Parathyroid adenoma (tissue), 2 donors: ENCODE data around the gene TM4SF4.

Experiments used
- H2AFZ ChIP-seq: fragments of 300-600 bp; sonication (generic); one replicate; pipeline ENCODE4 v1.7.0; 2017; ENCODE audit warnings: antibody characterized with exemption, mild to moderate bottlenecking
- H3K27ac ChIP-seq: fragments of 300-600 bp; sonication (generic); one replicate; pipeline ENCODE4 v1.7.0; 2017
- H3K27me3 ChIP-seq: fragments of 300-600 bp; sonication (generic); one replicate; pipeline ENCODE4 v1.7.0; 2017; ENCODE audit warnings: low read length; ENCODE audit not compliant: control insufficient read depth, insufficient read depth
- H3K36me3 ChIP-seq: fragments of 300-600 bp; sonication (generic); one replicate; pipeline ENCODE4 v1.7.0; 2017; ENCODE audit warnings: low read length; ENCODE audit not compliant: control insufficient read depth, insufficient read depth
- H3K4me1 ChIP-seq: fragments of 300-600 bp; sonication (generic); one replicate; pipeline ENCODE4 v1.7.0; 2017; ENCODE audit warnings: control low read depth
- H3K4me2 ChIP-seq: fragments of 300-600 bp; sonication (generic); one replicate; pipeline ENCODE4 v1.7.0; 2017; ENCODE audit warnings: low read length
- H3K4me3 ChIP-seq: fragments of 300-600 bp; sonication (generic); one replicate; pipeline ENCODE4 v1.7.0; 2017; ENCODE audit warnings: low read depth, low read length
- H3K79me2 ChIP-seq: fragments of 300-600 bp; sonication (generic); one replicate; pipeline ENCODE4 v1.7.0; 2017; ENCODE audit warnings: control low read depth
- H3K9ac ChIP-seq: fragments of 300-600 bp; sonication (generic); one replicate; pipeline ENCODE4 v1.7.0; 2017; ENCODE audit warnings: mild to moderate bottlenecking
- H3K9me3 ChIP-seq: fragments of 300-600 bp; sonication (generic); one replicate; pipeline ENCODE4 v1.7.0; 2017; ENCODE audit warnings: low read length; ENCODE audit not compliant: control insufficient read depth
- TF ChIP-seq, protein P1 (sequence below): fragments of 300-600 bp; sonication (generic); IDR thresholded peaks from one replicate; pipeline ENCODE4 v1.7.0; 2017; ENCODE audit warnings: antibody characterized with exemption, mild to moderate bottlenecking
- donor health status: primary hyperparathyroidism.

TM4SF4 gene

DNA sequence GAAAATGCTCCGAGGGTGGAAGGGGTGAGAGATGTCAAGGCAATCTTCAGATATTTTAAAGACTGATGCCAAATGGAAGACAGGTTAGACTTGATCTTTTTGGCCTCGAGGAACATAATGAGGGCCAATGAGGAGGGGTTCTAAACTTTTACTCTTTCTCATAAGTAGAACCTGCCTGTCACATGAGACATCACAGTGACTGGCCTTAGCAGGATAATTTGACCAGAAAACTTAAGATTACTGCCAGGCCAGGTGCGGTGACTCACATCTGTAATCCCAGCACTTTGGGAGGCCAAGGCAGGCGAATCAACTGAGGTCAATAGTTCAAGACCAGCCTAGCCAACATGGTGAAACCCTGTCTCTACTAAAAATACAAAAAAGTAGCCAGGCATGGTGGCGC, 12.2 kb downstream of the TM4SF4 start:
- Histone ChIP-seq H3K9ac (no peak overlapping the region), H3K9me3 (no peaks in the 10 kb centered on the region), H2AFZ (no peak overlapping the region), H3K4me1 (no peaks in the 10 kb centered on the region), H3K79me2 (no peaks in the 10 kb centered on the region), H3K4me2 (no peak overlapping the region), H3K4me3 (no peak overlapping the region), H3K27ac (no peak overlapping the region), H3K27me3 (no peaks in the 10 kb centered on the region), H3K36me3 (no peaks in the 10 kb centered on the region)
- TF ChIP-seq, protein P1, sequence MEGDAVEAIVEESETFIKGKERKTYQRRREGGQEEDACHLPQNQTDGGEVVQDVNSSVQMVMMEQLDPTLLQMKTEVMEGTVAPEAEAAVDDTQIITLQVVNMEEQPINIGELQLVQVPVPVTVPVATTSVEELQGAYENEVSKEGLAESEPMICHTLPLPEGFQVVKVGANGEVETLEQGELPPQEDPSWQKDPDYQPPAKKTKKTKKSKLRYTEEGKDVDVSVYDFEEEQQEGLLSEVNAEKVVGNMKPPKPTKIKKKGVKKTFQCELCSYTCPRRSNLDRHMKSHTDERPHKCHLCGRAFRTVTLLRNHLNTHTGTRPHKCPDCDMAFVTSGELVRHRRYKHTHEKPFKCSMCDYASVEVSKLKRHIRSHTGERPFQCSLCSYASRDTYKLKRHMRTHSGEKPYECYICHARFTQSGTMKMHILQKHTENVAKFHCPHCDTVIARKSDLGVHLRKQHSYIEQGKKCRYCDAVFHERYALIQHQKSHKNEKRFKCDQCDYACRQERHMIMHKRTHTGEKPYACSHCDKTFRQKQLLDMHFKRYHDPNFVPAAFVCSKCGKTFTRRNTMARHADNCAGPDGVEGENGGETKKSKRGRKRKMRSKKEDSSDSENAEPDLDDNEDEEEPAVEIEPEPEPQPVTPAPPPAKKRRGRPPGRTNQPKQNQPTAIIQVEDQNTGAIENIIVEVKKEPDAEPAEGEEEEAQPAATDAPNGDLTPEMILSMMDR, result no peak

DNA sequence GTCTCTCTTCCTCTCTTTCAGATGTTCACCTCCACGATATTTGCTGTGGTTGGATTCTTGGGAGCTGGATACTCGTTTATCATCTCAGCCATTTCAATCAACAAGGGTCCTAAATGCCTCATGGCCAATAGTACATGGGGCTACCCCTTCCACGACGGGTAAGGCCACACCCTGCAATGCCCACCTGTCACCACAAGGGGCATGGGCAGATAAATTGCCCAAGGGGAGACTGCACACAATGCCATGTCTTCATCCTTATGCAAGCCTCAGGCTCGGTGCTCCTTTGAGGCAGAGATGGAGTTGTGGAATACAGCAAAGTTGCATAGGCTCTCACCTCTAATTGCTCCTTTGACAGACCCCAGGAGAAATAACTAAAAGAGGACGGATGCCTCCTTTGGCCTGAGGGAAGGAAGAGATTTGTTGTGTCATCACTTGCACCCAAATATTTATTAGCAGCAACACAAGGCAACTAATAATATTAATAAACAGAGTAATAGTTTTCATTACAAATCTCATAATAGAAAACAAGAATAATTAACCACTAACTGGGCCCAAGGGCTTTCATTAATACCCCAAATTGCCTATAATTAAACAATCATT, 13.2 kb downstream of the TM4SF4 start:
- Histone ChIP-seq H3K4me1 (no peaks in the 10 kb centered on the region), H3K79me2 (no peaks in the 10 kb centered on the region), H3K9me3 (no peaks in the 10 kb centered on the region), H3K36me3 (no peaks in the 10 kb centered on the region), H3K27me3 (no peaks in the 10 kb centered on the region), H3K4me2 (no peak overlapping the region), H3K27ac (no peak overlapping the region), H2AFZ (no peak overlapping the region), H3K9ac (no peak overlapping the region), H3K4me3 (no peak overlapping the region)
- TF ChIP-seq, protein P1, result no peak

DNA sequence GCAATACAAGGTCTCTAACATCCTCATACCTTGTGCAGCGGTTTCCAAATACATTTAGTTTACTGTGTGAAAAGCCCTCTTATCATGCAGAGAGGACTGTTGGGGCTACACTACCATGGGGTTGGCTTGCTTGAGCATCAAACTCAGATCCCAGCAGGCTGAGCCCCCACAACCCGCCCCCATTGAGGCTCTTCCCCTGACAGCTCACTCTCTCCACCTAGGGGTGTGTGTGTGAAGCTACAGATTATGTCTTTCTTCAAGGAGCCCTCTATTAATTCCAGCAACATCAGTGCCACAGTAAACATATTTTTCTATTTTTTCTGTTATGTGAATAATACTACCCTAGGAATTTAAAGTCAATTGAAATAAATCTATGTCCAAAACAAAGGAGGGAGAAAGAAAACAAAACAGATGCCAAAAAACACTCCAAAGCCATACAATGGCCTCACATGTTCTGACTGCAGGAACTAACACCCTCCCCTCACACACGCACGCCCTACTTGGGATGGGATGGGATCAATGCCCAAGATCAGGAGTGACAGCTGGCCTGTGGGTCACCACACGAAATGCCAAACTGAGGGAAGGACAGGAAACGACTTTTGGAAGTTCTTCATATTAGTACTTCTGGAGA, 14.7 kb downstream of the TM4SF4 start:
- Histone ChIP-seq H3K79me2 (no peaks in the 10 kb centered on the region), H3K4me3 (no peak overlapping the region), H3K27me3 (no peaks in the 10 kb centered on the region), H3K27ac (no peak overlapping the region), H3K9me3 (no peaks in the 10 kb centered on the region), H3K4me1 (no peaks in the 10 kb centered on the region), H2AFZ (no peak overlapping the region), H3K36me3 (no peaks in the 10 kb centered on the region), H3K4me2 (no peak overlapping the region), H3K9ac (no peak overlapping the region)
- TF ChIP-seq, protein P1, result no peak

- no peaks in the 10 kb centered on the region for H3K9me3 ChIP-seq
- no peaks in the 10 kb centered on the region for H3K27me3 ChIP-seq
- TF ChIP-seq, protein P1, result no peak
- no peak overlapping the region for H3K4me3 ChIP-seq
- no peaks in the 10 kb centered on the region for H3K4me1 ChIP-seq
- no peaks in the 10 kb centered on the region for H3K36me3 ChIP-seq
- H2AFZ ChIP-seq, result no peak overlapping the region
- H3K79me2 ChIP-seq, result no peaks in the 10 kb centered on the region
- no peak overlapping the region for H3K27ac ChIP-seq
- H3K4me2 ChIP-seq, result no peak overlapping the region
- no peak overlapping the region for H3K9ac ChIP-seq
Measured at GRCh38 chr3:149490260-149490971, 15.9 kb downstream of the TM4SF4 start.
